Measurements from ENCODE around the gene RNFT2.

Gene RNFT2

DNA sequence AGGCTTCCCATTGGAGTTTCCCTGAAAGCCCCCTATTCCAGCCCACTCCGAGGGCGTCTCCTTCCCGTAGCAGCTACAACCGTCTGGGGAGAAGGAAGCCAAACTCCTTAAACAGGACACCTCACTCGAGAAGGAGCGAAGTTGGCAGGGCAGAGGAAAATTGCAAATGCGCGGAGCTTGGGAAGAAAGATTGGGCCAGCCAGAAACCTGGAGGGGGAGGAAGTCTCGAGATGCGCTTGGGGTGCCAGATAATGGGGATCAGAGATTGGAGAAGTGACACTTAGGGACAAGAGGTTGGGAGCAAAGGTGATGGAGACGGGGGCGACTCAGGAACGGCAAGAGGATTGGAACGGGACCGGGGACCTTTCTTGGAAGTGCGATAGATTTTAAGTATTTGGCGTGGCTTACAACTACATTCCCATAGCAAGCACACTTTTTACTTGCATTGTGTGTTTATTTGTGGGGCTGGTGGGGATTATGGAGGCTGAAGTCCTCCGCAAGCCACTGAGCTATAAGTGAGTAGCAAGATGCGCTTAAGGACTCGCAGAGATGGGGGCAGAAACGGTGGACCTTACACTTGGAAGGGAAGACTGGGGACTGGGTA lies 142.2 kb downstream of the RNFT2 start:
- DNase-seq, result no peak

DNA sequence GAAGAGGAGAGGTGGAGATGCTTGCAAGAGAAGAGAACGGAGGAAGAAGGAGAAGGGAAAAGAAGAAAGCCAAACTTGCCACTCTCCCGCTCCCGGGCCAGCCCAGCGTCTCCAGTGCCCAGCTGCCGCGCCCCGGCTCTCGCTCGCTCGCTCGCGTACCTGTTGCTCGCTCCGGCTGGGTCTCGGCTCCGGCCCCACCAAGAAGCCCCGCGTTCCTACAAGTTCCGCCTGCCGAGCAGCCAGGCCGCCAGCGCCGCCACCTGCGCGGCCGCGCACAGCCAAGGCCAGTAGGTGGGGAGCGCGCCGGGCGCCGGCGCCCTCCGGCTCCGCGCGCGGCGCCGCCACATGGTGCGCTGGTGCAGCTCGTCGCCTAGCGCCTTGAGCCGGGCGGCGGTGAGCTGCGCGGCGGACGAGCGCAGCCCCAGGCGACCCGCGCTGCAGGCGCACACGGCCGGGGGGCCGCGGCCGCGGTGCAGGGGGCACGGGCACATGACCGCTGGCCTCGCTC lies 142.8 kb downstream of the RNFT2 start:
- DNase-seq, result no peak

DNA sequence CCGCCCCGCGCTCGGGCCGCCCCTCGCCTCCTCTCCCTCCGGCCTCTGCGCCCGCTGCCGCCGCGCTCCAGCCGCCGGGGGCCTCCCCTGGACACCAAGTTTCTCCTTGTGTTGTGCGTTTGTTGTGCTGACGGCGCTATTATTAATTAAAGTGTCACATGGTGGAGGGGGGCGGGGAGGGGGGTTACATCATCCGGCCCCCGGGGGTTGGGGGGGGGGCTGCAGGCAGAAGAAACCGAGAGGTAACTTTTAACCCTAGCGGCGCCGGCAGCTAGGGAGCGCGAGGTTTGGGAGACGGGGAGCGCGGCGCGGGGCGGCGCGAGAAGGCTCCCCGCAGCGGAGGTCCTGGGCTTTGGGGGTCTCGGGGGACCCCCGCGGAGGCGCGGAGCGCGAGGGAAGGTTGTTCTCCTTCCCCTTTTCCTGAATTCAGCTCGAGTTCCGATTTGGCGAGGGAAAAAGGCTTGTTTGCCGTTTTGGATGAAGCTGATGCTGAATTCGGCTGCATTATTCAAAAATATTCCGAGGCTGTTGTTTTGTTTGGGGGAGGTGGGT lies 143.3 kb downstream of the RNFT2 start, which contains the start of gene HRK:
HRK (minus strand) TSS at position 117 of the 552 bp plus-strand sequence. CDS start 134 bp downstream, outside the sequence.
- no peak for DNase-seq

DNA sequence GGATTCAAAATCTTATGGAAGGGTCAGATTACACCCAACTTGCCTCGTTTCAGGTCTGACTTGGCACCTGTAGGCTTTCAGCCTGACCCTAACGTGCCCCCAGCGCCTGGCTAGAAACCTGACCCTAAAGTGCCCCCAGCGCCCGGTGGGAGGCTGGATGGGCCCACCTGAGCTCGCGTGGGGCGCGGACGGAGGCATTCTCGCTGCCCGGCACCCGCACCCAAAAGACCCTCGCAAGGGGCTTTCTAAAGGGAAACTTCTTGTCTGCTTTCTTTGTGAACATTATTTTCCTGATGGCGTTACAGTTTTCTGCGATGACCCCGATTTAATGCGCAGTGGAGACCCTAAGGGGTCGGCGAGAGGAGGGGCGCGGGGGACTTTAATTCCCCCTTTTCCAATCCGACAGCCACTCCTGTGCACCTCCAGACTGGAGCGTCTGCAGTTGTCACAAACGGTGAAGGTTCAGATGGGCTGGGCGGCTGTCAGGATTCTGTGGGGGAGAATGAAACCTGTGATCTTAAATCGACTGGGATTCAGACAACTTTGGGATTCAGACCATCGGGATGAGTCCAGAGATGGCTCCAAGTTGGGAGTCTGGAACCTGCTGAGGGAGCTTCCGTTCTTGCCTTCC lies 143.9 kb downstream of the RNFT2 start:
- DNase-seq, result no peak

DNA sequence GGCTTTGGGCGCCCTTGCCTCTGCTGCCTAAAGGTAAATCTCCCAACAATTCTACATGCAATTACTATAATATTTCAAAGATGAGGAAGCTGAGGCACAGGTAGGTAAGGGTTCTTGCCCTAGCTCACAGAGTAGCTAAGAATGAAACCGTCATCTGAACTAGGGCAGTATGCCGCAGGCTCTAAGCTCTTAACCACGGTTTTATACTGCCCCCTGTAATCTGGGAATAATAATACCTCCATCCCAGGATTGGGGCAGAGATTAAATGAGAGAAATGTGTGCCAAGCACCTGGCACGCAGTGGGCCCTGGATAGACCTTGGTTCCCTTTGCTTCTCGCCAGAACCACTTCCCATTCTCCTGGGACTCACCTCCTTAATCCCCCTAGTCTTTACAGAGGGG lies 144.6 kb downstream of the RNFT2 start:
- DNase-seq, result no peak

DNA sequence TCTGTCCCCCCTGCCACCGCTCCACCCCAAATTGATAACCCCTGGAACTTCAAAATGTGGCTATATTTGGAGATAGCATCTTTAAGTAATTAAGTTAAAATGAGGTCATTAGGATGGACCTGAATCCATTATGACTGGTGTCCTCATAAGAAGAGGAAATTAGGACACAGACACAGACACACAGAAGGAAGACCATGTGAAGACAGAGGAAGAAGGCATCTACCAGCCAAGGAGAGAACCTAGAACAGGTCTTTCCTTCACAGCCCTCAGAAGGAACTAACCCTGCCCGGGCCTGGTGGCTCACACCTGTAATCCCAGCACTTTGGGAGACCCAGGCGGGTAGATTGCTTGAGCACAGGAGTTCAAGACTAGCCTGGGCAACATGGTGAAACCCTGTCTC lies 146.8 kb downstream of the RNFT2 start:
- peak; percentile 10 for DNase-seq

DNA sequence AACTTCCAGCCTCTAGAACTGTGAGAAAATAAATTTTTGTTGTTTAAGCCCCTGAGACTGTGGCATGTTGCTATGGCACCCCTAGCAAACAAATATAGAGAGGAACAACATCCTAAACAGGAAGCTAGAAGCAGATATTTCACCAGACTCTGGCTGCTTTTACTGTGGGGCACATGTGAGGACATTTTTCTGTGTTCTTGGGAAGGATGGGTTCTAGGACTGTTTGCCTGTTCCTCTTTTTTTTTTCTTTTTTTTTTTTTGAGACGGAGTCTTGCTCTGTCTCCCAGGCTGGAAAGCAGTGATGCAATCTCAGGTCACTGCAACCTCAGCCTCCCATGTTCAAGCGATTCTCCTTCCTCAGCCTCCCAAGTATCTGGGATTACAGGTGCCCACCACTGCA lies 147.4 kb downstream of the RNFT2 start:
- DNase-seq, result peak; percentile 63

DNA sequence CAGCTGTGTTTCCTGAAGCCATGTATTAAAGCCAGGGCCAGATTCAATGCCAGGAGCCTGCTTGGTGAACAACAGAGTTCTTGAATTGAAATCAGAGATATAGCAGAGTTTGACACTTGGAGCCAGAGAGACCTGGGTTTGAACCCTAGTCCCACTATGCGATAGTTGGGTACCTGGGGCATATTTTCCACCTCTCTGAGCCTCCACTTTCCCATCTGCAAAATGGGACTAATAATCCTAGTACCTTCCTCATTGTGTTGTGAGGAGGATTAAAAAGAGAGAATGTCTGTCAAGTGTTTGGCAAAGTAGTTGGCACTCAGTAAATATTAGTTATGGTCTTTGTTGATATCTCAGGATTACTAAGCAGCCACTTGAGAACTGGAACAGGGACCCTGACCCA lies 149.1 kb downstream of the RNFT2 start:
- no peak for DNase-seq

DNA sequence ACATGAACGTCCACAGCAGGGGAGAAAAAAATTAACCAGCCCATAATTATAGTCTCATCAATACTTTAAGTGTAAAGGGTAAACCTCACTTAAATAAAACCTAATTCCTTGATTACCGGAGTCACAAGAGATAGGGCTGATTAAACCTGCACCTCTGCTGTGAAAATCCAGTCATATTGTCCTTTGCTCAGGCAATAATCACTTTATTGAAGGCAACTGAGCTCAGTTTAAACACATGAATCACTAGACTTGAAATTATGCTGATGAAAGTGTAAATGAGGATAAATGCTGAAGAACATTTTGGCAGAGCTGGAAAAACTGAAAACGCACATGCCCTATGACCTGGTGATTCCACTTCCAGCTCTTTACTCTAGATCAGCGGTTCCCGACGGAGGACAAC lies 149.8 kb downstream of the RNFT2 start:
- no peak for DNase-seq

DNA sequence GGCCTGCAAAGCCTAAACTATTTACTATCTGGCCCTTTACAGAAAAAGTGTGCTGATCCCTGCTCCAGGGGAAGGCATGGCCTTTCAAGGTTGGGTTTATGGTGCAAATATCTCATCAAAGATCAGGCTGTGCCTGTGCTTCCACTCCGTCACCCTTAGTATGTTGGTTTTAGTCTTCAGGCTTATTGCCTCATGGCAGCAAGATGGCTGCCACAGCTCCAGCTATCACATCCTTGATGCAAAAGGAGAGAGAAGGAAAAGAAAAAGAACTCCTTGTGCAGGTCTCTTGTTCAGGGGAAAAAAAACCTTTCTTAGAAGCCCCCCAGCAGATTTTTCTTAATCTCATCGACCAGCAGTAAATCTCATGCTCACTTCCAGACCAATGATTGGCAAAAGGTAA lies 152.2 kb downstream of the RNFT2 start:
- DNase-seq, result no peak

DNA sequence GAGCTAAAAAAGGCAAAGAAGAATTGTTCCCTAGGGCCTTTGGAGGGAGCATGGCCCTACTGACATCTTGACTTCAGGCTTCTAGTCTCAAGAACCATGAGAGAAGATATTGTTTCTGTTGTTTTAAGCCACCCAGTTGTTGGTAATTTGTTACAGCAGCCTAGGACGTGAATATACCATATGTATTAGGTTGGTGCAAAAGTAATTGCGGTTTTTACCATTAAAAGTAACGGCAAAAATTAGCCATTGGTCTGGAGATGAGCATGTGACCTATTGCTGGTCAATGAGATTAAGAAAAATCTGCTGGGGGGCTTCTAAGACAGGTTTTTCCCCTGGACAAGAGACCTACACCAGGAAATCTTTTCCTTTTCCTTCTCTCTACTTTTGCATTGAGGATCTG lies 152.9 kb downstream of the RNFT2 start:
- no peak for DNase-seq

DNA sequence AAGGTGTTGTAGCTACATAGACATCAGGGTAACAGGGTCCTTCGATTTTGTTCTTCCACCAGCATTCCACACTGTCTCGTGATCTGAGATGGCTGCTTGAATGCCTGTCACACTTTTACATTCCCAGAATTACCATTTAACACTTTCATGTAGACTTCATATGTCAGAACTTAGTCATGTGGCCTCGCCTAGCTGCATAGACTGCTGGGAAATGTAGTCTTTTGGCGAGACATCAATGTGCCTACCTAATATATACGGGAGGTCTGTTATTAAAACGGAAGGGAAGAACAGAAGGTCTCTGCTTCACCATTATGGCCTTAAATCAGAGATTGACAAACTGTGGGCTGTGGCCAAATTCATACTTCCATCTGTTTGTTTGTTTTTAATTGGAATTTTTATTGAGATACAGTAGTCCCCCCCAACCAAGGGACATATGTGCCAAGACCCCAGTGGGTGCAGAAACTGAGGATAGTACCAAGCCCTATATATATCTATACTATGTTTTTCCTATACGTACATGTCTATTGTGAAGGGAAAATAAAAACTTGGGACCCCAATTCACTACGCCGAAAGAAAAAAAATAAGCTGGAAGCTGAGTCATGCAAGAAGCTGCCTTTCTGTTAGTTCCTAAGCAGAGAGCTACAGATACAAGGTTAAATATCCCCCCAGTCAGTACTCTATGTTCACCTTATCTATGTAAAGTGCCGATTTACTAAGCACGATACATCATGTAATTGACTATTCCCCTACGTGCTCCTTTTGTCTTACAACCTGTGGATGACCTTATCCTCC lies 154.4 kb downstream of the RNFT2 start:
- DNase-seq, result no peak

DNA sequence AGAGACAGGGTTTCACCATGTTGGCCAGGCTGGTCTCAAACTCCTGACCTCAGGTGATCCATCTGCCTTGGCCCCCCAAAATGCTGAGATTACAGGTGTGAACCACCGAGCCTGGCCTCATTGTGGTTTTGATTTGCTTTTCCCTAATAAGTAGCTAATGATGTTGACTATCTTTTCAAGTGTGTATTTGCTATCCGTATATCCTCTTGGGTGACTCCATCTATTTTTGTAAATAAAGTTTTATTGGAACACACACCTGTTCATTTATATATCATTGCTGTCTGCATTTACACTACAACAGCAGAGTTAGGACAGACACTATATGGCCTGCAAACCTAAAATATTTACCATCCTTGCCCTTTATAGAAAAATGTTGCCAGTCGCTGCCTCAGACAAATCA lies 156.8 kb downstream of the RNFT2 start:
- DNase-seq, result no peak

DNA sequence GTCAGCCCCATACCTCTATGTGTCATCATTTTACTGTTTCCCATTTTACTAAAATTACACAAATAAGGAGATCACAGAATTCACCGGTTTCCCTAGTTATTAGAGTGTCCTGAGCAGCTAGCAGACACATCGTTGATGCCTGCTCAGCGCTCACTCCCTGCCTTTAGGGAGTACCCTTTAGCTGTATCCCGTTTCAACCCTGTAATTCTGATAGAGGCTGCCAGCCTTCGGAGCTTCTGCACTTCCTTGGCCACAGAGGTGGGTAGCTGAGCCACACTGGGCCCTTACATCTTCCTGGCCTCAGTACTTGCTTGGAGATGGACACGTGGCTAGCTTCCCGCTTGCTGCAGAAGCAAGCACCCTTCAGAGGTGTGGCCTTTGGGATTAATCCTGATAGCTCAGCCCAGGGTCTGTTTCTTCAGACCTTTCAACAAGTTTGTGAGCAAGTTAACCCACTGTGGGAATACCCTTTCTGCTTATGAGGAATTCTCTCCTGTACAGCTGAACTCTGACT lies 158.4 kb downstream of the RNFT2 start:
- DNase-seq, result no peak

DNA sequence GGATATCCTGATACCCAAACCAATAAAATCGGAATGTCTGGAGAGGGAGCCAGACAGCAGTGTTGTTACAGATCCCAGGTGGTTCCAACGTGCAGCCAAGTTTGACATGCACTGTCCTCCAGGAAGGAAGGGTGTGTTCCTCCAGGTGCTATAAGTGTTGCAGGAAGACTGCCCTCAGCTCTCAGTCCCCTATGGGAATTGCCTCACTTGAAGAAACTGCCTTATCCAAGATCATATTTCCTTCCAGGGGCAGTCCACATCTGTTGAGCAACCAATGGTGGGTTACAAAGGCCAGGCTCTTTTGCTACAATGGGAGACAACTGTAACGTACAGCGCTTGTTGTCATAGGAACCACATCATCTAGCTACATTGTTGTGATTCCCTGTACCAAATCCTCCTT lies 159.4 kb downstream of the RNFT2 start:
- no peak for DNase-seq

DNA sequence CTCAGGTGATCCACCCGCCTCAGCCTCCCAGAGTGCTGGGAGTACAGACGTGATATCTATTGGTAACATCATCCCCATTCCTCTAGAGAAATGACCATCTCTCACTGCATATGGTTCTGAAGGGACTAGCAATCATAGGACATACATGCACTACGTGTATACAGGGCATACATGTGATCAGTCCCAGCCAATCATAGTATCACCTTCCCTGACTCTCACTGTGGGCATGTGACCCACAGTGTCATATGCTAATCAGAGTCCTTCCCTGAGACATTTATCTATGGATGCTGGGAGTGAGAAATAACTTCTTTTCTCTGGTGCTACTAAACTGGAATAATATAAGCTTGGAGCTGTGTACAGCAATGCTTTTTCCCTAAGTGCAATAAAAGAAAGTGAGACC lies 160.6 kb downstream of the RNFT2 start:
- no peak for DNase-seq

DNA sequence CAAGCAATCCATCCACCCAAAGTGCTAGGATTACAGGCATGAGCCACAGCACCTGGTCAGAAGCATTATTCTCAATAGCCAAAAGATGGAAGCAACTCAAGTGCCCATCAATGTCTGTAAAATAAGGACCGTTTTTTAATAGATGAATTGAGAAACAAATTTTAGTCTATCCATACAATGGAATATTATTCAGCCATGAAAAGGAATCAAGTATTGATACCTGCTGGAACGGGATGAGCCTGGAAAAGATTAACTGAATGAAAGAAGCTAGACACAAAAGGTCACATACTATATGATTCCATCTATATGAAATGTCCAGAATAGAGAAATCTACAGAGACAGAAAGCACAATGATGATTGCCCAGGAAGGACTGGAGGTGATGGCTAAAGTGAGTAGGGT lies 163.5 kb downstream of the RNFT2 start:
- DNase-seq, result no peak

All from GF-D8 (cell line).